HG03103 (cell line): ENCODE measurements around the gene C16orf92.
A peak's percentile ranks its signal among the peaks of the same experiment; 100 is the strongest.

Experiments
- ATAC-seq: cut with Tn5 transposase; IDR thresholded peaks from one replicate; pipeline ENCODE4 v1.9.1; 2021; ENCODE audit warnings: low read depth; ENCODE audit not compliant: unreplicated experiment

Gene C16orf92

GRCh38 chr16:29988346-29989075, 34.5 kb upstream of the C16orf92 start:
- no peak for ATAC-seq

GRCh38 chr16:29989111-29989858, 33.7 kb upstream of the C16orf92 start:
- no peak for ATAC-seq

GRCh38 chr16:29990034-29990433, 33.0 kb upstream of the C16orf92 start:
- no peak for ATAC-seq

- no peak for ATAC-seq
Observed at GRCh38 chr16:29990883-29991570, 32.0 kb upstream of the C16orf92 start.

- ATAC-seq, result no peak
Observed at GRCh38 chr16:29991571-29991904, 31.5 kb upstream of the C16orf92 start.

GRCh38 chr16:29992344-29992967, 30.5 kb upstream of the C16orf92 start:
- no peak for ATAC-seq

- no peak for ATAC-seq
Observed at GRCh38 chr16:29993191-29993902, 29.7 kb upstream of the C16orf92 start.

- ATAC-seq, result no peak
Observed at GRCh38 chr16:29993903-29994599, 28.9 kb upstream of the C16orf92 start.

GRCh38 chr16:29994600-29995323, 28.2 kb upstream of the C16orf92 start:
- no peak for ATAC-seq

GRCh38 chr16:29995324-29995910, 27.6 kb upstream of the C16orf92 start, which contains the start of gene HIRIP3:
Gene HIRIP3 (minus strand): TSS chr16:29995617. CDS start chr16:29995605, 12 bp downstream.
- ATAC-seq, result peak; percentile 42

GRCh38 chr16:29995911-29996765, 26.9 kb upstream of the C16orf92 start, which contains the start of gene INO80E:
Gene INO80E (plus strand): TSS chr16:29996241. CDS start chr16:29996311, 70 bp downstream.
- ATAC-seq, result peak; percentile 90

- no peak for ATAC-seq
Observed at GRCh38 chr16:29996766-29997250, 26.2 kb upstream of the C16orf92 start.

- no peak for ATAC-seq
Observed at GRCh38 chr16:29999605-30000004, 23.4 kb upstream of the C16orf92 start.

GRCh38 chr16:30000735-30001631, 22.0 kb upstream of the C16orf92 start:
- ATAC-seq, result no peak

GRCh38 chr16:30002614-30003346, 20.2 kb upstream of the C16orf92 start:
- no peak for ATAC-seq
